ENCODE results near the gene CALN1.
"Not testable (repeated sequence)": the region's sequence is repeated elsewhere in the genome, so short reads cannot be mapped to it uniquely, and the experiment has no call there.

Gene CALN1

GRCh38 chr7:72080865-72081510 is 331.1 kb downstream of the CALN1 start:
- DNase-seq (ENCODE audit: low read depth), result no peak
- no peak overlapping the region for H3K4me3 ChIP-seq (ENCODE audit: low read length)
- TF ChIP-seq, protein P1, sequence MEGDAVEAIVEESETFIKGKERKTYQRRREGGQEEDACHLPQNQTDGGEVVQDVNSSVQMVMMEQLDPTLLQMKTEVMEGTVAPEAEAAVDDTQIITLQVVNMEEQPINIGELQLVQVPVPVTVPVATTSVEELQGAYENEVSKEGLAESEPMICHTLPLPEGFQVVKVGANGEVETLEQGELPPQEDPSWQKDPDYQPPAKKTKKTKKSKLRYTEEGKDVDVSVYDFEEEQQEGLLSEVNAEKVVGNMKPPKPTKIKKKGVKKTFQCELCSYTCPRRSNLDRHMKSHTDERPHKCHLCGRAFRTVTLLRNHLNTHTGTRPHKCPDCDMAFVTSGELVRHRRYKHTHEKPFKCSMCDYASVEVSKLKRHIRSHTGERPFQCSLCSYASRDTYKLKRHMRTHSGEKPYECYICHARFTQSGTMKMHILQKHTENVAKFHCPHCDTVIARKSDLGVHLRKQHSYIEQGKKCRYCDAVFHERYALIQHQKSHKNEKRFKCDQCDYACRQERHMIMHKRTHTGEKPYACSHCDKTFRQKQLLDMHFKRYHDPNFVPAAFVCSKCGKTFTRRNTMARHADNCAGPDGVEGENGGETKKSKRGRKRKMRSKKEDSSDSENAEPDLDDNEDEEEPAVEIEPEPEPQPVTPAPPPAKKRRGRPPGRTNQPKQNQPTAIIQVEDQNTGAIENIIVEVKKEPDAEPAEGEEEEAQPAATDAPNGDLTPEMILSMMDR (IDR thresholded peaks at IDR 0.05; ENCODE audit: insufficient read depth, low read depth, low read length, missing control alignments), result no peak

- H3K4me3 ChIP-seq (ENCODE audit: low read length), result no peak overlapping the region
- DNase-seq (ENCODE audit: low read depth), result no peak
Measured at GRCh38 chr7:72080341-72080766, 331.8 kb downstream of the CALN1 start.

GRCh38 chr7:72078856-72079255 is 333.3 kb downstream of the CALN1 start:
- TF ChIP-seq, protein P1 (IDR thresholded peaks at IDR 0.05; ENCODE audit: insufficient read depth, low read depth, low read length, missing control alignments), result no peak
- H3K4me3 ChIP-seq (ENCODE audit: low read length), result no peak overlapping the region
- no peak for DNase-seq (ENCODE audit: low read depth)

More at GRCh38 chr7:72080341-72080766, 331.8 kb downstream of the CALN1 start:
- TF ChIP-seq, protein P1 (IDR thresholded peaks at IDR 0.05; ENCODE audit: insufficient read depth, low read depth, low read length, missing control alignments), result no peak

- no peak overlapping the region for H3K4me3 ChIP-seq (ENCODE audit: low read length)
- no peak for DNase-seq (ENCODE audit: low read depth)
- TF ChIP-seq, protein P1 (IDR thresholded peaks at IDR 0.05; ENCODE audit: insufficient read depth, low read depth, low read length, missing control alignments), result no peak
Measured at GRCh38 chr7:72078301-72078700, 333.8 kb downstream of the CALN1 start.

GRCh38 chr7:72077786-72078185 is 334.4 kb downstream of the CALN1 start:
- no peak for DNase-seq (ENCODE audit: low read depth)
- TF ChIP-seq, protein P1 (IDR thresholded peaks at IDR 0.05; ENCODE audit: insufficient read depth, low read depth, low read length, missing control alignments), result no peak
- no peak overlapping the region for H3K4me3 ChIP-seq (ENCODE audit: low read length)

DNA sequence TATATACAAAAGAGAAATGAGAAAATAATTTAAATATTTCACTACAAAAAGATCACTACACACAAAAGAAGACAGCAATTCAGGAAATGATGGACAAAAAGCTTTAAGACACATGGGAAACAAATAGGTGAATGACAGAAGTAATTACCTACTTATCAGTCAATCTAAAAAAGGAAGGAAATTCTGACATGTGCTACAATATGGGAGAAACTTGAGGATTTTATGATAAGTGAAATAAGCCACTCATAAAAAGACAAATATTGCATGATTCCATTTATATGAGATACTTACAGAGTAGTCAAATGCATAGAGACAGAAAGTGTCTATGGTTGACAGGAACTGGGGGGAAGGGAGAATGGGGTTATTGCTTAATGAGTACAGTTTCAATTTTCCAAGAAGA is 339.2 kb downstream of the CALN1 start:
- TF ChIP-seq, protein P1 (IDR thresholded peaks at IDR 0.05; ENCODE audit: insufficient read depth, low read depth, low read length, missing control alignments), result no peak
- no peak overlapping the region for H3K4me3 ChIP-seq (ENCODE audit: low read length)
- no peak for DNase-seq (ENCODE audit: low read depth)

GRCh38 chr7:72069263-72069662 is 342.9 kb downstream of the CALN1 start:
- no peak for DNase-seq (ENCODE audit: low read depth)
- H3K4me3 ChIP-seq (ENCODE audit: low read length), result no peak overlapping the region
- TF ChIP-seq, protein P1 (IDR thresholded peaks at IDR 0.05; ENCODE audit: insufficient read depth, low read depth, low read length, missing control alignments), result no peak

- not testable (repeated sequence) for H3K4me3 ChIP-seq (ENCODE audit: low read length); DNase-seq (ENCODE audit: low read depth)
Measured at GRCh38 chr7:72065764-72066163, 346.4 kb downstream of the CALN1 start.
